ENCODE measurements around the gene KRT74.
"Not testable (repeated sequence)": the region's sequence is repeated elsewhere in the genome, so short reads cannot be mapped to it uniquely, and the experiment has no call there.

KRT74 gene

DNA sequence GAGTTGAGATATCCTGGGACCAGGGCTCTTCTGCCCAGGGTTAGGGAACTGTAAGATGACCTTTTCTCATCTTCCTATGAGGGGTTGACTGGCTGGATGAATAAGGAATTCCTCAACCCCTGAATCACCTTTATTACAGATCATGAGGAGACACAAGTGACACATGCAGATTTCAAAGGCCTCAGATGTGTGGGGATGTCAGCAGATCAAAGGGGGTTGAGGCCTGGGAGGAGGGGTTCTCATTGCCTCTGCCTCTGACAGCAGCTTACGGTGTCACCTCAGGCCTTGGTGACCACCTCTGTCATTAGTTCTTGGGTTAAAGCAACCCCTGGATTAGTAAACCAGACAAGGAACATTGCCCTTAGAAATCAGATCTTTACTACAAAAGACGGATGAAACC is 29.7 kb upstream of the KRT74 start:
- DNase-seq (ENCODE audit: low read depth in 3 of 3), result no peak

DNA sequence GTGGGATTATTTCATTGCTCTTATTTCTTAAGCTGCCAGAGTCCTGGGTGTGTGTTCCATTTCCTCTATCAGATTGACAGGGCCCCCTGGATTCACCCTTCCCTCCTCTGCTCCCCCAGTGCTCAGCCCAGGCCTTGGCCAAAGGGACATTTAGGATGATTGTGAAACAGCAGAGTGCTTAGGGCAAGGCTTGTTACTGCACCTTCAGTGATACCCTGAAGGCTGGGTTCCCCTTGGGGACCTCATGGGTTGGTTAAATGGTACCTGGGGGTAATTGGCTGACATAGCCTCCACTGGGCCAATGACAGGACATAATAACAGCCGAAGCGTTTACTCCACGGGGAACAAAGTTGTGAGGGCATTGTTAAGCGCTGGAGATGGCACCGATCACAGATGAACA is 28.9 kb upstream of the KRT74 start:
- DNase-seq (ENCODE audit: low read depth in 3 of 3), result no peak

GRCh38 chr12:52601671-52602070 is 28.0 kb upstream of the KRT74 start:
- no peak for DNase-seq (ENCODE audit: low read depth in 3 of 3)

- no peak for DNase-seq (ENCODE audit: low read depth in 3 of 3)
Observed at GRCh38 chr12:52600941-52601481, 27.4 kb upstream of the KRT74 start, which contains the start of gene KRT72. KRT72 (minus strand) TSS chr12:52601463; CDS start chr12:52601452, 11 bp downstream.

GRCh38 chr12:52600475-52600874 is 26.8 kb upstream of the KRT74 start:
- DNase-seq (ENCODE audit: low read depth in 3 of 3), result no peak

- no peak for DNase-seq (ENCODE audit: low read depth in 3 of 3)
Observed at GRCh38 chr12:52600071-52600470, 26.4 kb upstream of the KRT74 start.

- no peak for DNase-seq (ENCODE audit: low read depth in 3 of 3)
Observed at GRCh38 chr12:52598966-52599365, 25.3 kb upstream of the KRT74 start.

DNA sequence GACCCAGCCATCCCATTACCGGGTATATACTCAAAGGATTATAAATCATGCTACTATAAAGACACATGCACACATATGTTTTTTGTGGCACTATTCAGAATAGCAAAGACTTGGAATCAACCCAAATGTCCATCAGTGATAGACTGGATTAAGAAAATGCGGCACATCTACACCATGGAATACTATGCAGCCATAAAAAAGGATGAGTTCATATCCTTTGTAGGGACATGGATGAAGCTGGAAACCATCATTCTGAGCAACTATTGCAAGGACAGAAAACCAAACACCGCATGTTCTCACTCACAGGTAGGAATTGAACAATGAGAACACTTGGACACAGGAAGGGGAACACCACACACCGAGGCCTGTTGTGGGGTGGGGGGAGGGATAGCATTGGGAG is 20.6 kb upstream of the KRT74 start:
- DNase-seq (ENCODE audit: low read depth in 3 of 3), result not testable (repeated sequence)

DNA sequence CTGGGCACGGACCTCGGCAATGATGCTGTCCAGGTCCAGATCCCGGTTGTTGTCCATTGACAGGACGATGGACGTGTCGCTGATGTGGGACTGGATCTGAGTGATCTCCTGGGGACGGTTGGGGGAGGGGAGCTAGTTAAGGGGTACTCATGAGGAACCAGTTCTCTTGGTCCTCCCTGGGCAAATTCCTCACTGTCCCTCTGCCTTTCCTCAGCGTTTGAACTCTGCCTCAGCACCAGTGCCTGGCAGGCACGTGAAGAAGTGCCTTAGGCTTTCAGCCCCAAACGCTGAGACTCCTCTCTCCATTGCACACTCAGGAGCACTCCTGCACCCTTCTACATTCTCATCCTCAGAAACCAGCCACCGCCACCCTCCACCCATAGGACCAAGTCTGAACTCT is 17.9 kb upstream of the KRT74 start:
- DNase-seq (ENCODE audit: low read depth in 3 of 3), result no peak

- DNase-seq (ENCODE audit: low read depth in 3 of 3), result no peak
Observed at GRCh38 chr12:52590021-52590420, 16.4 kb upstream of the KRT74 start.

DNA sequence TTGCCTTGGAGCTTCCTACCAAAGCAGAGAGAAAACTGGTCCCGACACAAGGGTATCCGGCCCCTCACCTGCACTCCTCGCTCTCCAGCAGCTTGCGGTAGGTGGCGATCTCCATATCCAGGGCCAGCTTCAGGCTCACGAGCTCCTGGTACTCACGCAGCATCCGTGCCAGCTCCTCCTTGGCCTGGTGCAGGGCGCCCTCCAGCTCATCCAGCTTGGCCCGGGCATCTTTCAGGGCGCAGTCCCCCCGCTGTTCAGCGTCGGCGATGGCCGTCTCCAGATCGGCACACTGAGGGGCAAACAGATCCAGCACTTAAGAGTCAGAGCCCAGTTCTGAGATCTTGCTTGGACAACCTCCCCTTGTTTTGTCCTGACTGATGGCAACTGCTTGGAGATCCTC is 13.9 kb upstream of the KRT74 start:
- DNase-seq (ENCODE audit: low read depth in 3 of 3), result no peak

- DNase-seq (ENCODE audit: low read depth in 3 of 3), result peak in 2 of 3 donors; percentile 7 to 27
Observed at GRCh38 chr12:52585946-52586345, 12.3 kb upstream of the KRT74 start.

DNA sequence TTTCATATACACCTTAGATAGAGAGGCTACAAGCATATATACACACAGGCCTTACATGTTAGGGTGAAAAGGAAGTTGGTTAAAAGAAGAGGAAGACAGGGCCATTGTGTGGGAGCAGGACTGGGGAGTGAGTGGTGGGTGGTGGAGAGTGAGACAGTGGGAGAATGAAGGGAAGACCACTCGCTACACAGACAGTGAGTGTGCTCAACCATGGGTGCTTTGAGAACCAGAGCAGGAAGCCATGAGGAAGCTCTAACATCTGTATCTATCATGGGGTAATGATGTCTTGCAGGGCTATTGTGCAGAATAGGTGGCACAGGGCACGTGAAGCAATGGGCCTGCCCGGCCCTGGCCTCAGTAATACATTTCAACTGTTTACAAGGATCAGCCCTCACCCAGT is 11.4 kb upstream of the KRT74 start:
- DNase-seq (ENCODE audit: low read depth in 3 of 3), result no peak

GRCh38 chr12:52584156-52584682 is 10.6 kb upstream of the KRT74 start:
- DNase-seq (ENCODE audit: low read depth in 3 of 3), result no peak

- peak; percentile 19 to 47 (median 29) for DNase-seq (ENCODE audit: low read depth in 3 of 3)
Observed at GRCh38 chr12:52582971-52583456, 9.4 kb upstream of the KRT74 start.

- DNase-seq (ENCODE audit: low read depth in 3 of 3), result no peak
Observed at GRCh38 chr12:52582486-52582885, 8.8 kb upstream of the KRT74 start.

DNA sequence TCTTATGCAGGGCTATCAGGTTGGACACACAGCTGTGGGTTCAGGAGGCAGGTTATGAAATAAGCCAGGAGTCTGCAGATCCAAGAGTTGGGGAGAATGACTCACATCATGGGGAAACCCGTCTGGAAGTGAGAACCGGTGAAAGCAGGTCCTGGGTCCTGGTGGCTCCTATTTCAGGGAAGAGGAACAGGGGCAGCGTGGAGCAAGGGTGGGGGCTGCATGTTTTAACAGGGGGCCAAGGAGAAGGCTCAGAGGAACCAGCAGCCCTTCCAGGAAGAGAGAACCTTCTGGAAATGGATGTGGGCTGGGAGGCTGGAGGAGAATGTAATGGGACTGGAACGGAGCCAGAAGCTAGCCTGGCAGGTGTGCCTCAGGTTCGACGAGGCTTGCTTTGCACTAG is 7.8 kb upstream of the KRT74 start:
- no peak for DNase-seq (ENCODE audit: low read depth in 3 of 3)

DNA sequence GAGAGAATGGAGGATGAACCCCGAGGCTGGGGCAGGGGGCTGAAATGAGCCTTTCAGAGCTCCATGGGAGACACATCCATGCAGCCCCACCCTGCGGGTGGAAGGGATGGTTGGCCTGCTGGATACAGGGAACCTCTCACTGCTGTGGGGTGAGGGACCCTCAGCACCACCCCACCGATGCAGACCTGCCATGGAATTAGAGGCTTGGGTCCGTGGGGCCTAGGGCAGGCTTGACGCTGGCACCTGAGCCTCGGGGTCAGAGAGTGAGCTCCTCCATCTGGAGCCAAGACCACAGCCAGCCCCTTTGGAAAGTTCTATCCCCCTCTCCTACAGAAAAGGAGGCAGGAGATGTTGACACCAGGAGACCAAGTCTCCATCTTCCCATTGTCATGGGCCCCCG is 7.4 kb upstream of the KRT74 start:
- DNase-seq (ENCODE audit: low read depth in 3 of 3), result no peak

DNA sequence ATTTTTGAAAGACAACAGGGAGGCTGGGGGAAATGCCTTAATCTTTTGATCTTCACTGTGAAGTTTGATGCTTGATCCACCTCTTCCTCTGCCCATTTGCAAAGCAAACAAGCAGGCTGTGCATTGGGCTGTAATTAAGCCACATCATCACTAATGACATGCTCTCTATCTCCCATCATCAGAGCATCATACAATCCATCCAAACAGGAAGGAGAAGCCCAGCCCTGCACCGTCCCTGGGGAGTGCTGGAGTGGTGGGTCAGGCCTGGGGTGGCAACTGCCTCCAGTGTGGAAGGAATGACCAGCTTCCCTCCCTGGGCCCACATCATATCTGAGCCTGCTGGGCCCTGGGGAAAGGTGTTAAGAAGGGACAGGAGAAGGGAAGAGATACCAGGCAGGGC is 6.9 kb upstream of the KRT74 start:
- DNase-seq (ENCODE audit: low read depth in 3 of 3), result no peak

GRCh38 chr12:52579468-52580465 is 6.1 kb upstream of the KRT74 start:
- DNase-seq (ENCODE audit: low read depth in 3 of 3), result no peak

- DNase-seq (ENCODE audit: low read depth in 3 of 3), result no peak
Observed at GRCh38 chr12:52578469-52578868, 4.8 kb upstream of the KRT74 start.

DNA sequence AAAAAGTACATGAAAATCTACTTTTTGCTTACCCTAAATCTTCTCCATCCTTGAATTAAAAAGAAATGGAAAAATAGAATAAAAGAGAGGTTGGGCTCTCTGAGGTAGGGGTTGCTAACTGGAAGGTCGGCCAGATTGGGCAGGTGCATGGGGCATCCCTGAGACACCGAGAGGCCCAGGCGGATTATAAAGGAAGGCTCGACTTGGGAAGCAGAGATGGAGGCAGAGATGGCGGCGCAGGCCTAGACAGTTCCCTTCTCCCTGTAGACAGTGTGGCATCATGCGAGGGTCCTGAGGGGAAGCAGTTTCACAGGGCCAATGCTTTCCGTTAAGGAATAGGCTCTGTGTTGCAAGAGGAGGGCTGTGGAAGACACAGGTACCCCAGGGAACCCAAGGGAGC is 3.7 kb upstream of the KRT74 start:
- no peak for DNase-seq (ENCODE audit: low read depth in 3 of 3)

DNA sequence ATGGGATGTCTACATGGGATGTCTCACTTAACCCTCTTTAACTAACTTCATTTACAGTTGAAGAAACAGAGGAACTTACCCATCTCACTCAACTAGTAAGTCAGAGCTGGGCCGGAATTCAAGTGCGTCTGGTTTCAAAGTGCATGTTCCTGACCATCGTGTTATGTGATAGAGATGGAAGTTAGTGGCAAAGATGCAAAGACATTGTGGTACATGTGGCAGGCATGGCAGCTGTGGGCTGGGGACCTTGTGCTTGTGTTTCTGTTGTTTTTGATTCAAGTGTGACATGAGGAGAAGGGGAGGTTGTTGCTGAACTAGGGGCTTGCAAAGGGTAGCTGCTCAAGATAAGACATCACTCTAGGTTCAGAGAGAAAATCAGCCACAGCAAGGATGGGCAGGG is 2.3 kb upstream of the KRT74 start:
- no peak for DNase-seq (ENCODE audit: low read depth in 3 of 3)
